Endothelial cell of umbilical vein (primary cell): ENCODE results near the gene ETS1. TPM values are rescaled to one million over a fixed set of nuclear protein-coding genes. Genes with fewer than 3 reads are reported as not detected.

Experiments used
- BruUV-seq: library from RNA; stranded (reverse); fragments of 400-500 nt; replicated peaks from 2 replicates; lab custom pipeline; 2021; lab: Mats Ljungman, UMichigan
- CTCF ChIA-PET: fragments of 300-600, 350-600 bp; sonication (Branson Sonifier 250); formaldehyde crosslinking; loops from one replicate; lab custom pipeline; 2021; ENCODE audit warnings: antibody characterized with exemption, inconsistent platforms; lab: Charles Lee
- POLR2A ChIA-PET: fragments of 300-600, 350-600 bp; sonication (Branson Sonifier 250); formaldehyde crosslinking; loops from one replicate; lab custom pipeline; 2021; ENCODE audit warnings: antibody characterized with exemption, inconsistent platforms; lab: Charles Lee
- DNase-seq: peaks from one replicate; pipeline ENCODE4 v3.0.0-alpha.2; 2011; ENCODE audit warnings: low read depth, low spot score
- FAIRE-seq: peaks from 2 replicates; lab custom pipeline; 2011; peaks lifted over from hg19 to GRCh38; lab: Jason Lieb, UNC
- H2AFZ ChIP-seq: 2 replicates; pipeline ENCODE4 v1.6.0; 2012; ENCODE audit warnings: low read depth, low read length, control low read depth, inconsistent platforms
- H3K27ac ChIP-seq: 2 replicates; pipeline ENCODE4 v1.5.1; 2011; ENCODE audit warnings: low read depth, mild to moderate bottlenecking, control low read depth, low read length, moderate library complexity; ENCODE audit not compliant: insufficient read depth
- H3K27me3 ChIP-seq, 2 experiments: 2 replicates each; pipeline versions ENCODE4 v1.6.0 to v1.6.1; 2011; ENCODE audit warnings: low read length in 2 of 2, mixed read lengths in 1 of 2; ENCODE audit not compliant: control insufficient read depth in 2 of 2, insufficient read depth in 2 of 2
- H3K36me3 ChIP-seq, 2 experiments: 2 replicates in 1 of 2; 3 replicates in 1 of 2; pipeline ENCODE4 v1.5.1; 2011; ENCODE audit warnings: low read length in 2 of 2, mild to moderate bottlenecking in 1 of 2, moderate library complexity in 1 of 2; ENCODE audit not compliant: control insufficient read depth in 2 of 2, insufficient read depth in 2 of 2; ENCODE audit errors: extremely low read depth in 1 of 2
- H3K4me1 ChIP-seq: 3 replicates; pipeline ENCODE4 v1.5.1; 2011; ENCODE audit warnings: mild to moderate bottlenecking, low read length; ENCODE audit not compliant: control insufficient read depth, insufficient read depth; ENCODE audit errors: extremely low read depth
- H3K4me2 ChIP-seq: 2 replicates; pipeline ENCODE4 v1.6.1; 2011; ENCODE audit warnings: low read length, control low read depth, mixed read lengths; ENCODE audit not compliant: insufficient read depth
- H3K4me3 ChIP-seq, 3 experiments: fragments of 200-600 bp in 1 of 3; sonication (generic), shearing (Covaris generic) in 1 of 3; replicated peaks in 1 of 3; 2 replicates each; pipeline ENCODE4 v1.5.1; 2011 to 2016; ENCODE audit warnings: control low read depth in 3 of 3, low read length in 3 of 3, mild to moderate bottlenecking in 2 of 3, inconsistent platforms in 1 of 3, low read depth in 1 of 3, moderate library complexity in 1 of 3; ENCODE audit not compliant: insufficient read depth in 1 of 3
- H3K79me2 ChIP-seq: 2 replicates; pipeline ENCODE4 v1.6.0; 2012; ENCODE audit warnings: low read length, inconsistent platforms; ENCODE audit not compliant: control insufficient read depth, insufficient read depth
- H3K9ac ChIP-seq: replicated peaks from 2 replicates; pipeline ENCODE3; 2011; ENCODE audit warnings: low read length, control low read depth; ENCODE audit not compliant: insufficient read depth; ENCODE audit errors: extremely low read depth
- H3K9me1 ChIP-seq: replicated peaks from 3 replicates; pipeline ENCODE4 v1.6.0; 2011; ENCODE audit warnings: mild to moderate bottlenecking, low read length; ENCODE audit not compliant: control insufficient read depth, insufficient read depth; ENCODE audit errors: extremely low read depth
- H3K9me3 ChIP-seq: replicated peaks from 2 replicates; pipeline ENCODE4 v1.5.1; 2012; ENCODE audit warnings: low read length, inconsistent platforms; ENCODE audit not compliant: control insufficient read depth, insufficient read depth
- H4K20me1 ChIP-seq: replicated peaks from 2 replicates; pipeline ENCODE3; 2011; ENCODE audit warnings: mild to moderate bottlenecking, low read length; ENCODE audit not compliant: control insufficient read depth, insufficient read depth; ENCODE audit errors: extremely low read depth
- EZH2 ChIP-seq: IDR thresholded peaks from 2 replicates; pipeline ENCODE4 v1.6.1; 2012; ENCODE audit warnings: borderline replicate concordance, low read depth, mild to moderate bottlenecking, moderate library complexity, low read length, inconsistent platforms; ENCODE audit not compliant: severe bottlenecking
- FOS ChIP-seq: IDR thresholded peaks from 2 replicates; pipeline ENCODE4 v1.6.1; 2011; ENCODE audit warnings: mild to moderate bottlenecking, low read length, moderate library complexity, borderline replicate concordance; ENCODE audit not compliant: insufficient read depth
- GATA2 ChIP-seq: IDR thresholded peaks from 2 replicates; pipeline ENCODE4 v1.7.0; 2011; ENCODE audit warnings: low read depth, mild to moderate bottlenecking, moderate library complexity, mixed read lengths, low read length; ENCODE audit not compliant: insufficient read length, insufficient read depth
- JUN ChIP-seq: IDR thresholded peaks from 2 replicates; pipeline ENCODE4 v1.6.1; 2011; ENCODE audit warnings: borderline replicate concordance, low read depth; ENCODE audit not compliant: insufficient read length, insufficient read depth
- MYC ChIP-seq: IDR thresholded peaks from one replicate; pipeline ENCODE4 v1.6.1; 2011; ENCODE audit warnings: mild to moderate bottlenecking, low read depth, low read length
- POLR2A ChIP-seq: IDR thresholded peaks from 2 replicates; pipeline ENCODE4 v1.6.1; 2012; ENCODE audit warnings: low read depth, mild to moderate bottlenecking, control low read depth, low read length
- POLR2AphosphoS5 ChIP-seq: IDR thresholded peaks from 2 replicates; pipeline ENCODE4 v1.6.1; 2012; ENCODE audit warnings: low read depth, mild to moderate bottlenecking, control low read depth, low read length, moderate library complexity; ENCODE audit not compliant: insufficient read depth
- dilution Hi-C: fragments of 300-500 bp; cut with MboI; formaldehyde crosslinking; loops from one replicate; pipeline ENCODE4 v1.15.0; 2019; ENCODE audit warnings: low sequenced_read_pairs; ENCODE audit not compliant: extremely low pct_ligation_motif_present
- intact Hi-C: fragments of 100-400 bp; cut with micrococcal nuclease; formaldehyde crosslinking; loops from one replicate; pipeline ENCODE4 v1.10.0; 2022
- polyA plus RNA-seq, 4 experiments: library from polyadenylated mRNA; depleted of rRNA in 3 of 4; stranded (reverse) in 3 of 4; unstranded in 1 of 4; fragments of >200 nt; gene quantifications; 2 replicates each; pipeline versions ENCODE4 v1.2.1 to v1.2.3, GENCODE V29; 2011 to 2012; ENCODE audit warnings: missing spikeins in 1 of 4
- total RNA-seq: library from RNA; stranded (reverse); gene quantifications from 2 replicates; pipeline ENCODE4 v1.2.3, GENCODE V29; 2021
- TF ChIP-seq, protein P1 (sequence below), 2 donors: IDR thresholded peaks; 1 replicate in 1 of 2; 2 replicates in 1 of 2; pipeline ENCODE4 v1.5.1; 2011; ENCODE audit warnings: low read length in 2 of 2, mild to moderate bottlenecking in 2 of 2, moderate library complexity in 2 of 2, control low read depth in 1 of 2, inconsistent platforms in 1 of 2, low read depth in 1 of 2; ENCODE audit not compliant: insufficient read depth in 1 of 2; ENCODE audit errors: extremely low read depth in 1 of 2
- TF ChIP-seq, protein P2 (sequence below): IDR thresholded peaks from 2 replicates; pipeline ENCODE4 v1.6.1; 2011; ENCODE audit not compliant: insufficient read depth, insufficient read length

The ETS1 gene
- total and polyA plus RNA-seq, 2 donors (not counting 3 experiments of a cell fraction or from before 2014, with no cell fraction given), result 34.2 to 115 TPM

DNA sequence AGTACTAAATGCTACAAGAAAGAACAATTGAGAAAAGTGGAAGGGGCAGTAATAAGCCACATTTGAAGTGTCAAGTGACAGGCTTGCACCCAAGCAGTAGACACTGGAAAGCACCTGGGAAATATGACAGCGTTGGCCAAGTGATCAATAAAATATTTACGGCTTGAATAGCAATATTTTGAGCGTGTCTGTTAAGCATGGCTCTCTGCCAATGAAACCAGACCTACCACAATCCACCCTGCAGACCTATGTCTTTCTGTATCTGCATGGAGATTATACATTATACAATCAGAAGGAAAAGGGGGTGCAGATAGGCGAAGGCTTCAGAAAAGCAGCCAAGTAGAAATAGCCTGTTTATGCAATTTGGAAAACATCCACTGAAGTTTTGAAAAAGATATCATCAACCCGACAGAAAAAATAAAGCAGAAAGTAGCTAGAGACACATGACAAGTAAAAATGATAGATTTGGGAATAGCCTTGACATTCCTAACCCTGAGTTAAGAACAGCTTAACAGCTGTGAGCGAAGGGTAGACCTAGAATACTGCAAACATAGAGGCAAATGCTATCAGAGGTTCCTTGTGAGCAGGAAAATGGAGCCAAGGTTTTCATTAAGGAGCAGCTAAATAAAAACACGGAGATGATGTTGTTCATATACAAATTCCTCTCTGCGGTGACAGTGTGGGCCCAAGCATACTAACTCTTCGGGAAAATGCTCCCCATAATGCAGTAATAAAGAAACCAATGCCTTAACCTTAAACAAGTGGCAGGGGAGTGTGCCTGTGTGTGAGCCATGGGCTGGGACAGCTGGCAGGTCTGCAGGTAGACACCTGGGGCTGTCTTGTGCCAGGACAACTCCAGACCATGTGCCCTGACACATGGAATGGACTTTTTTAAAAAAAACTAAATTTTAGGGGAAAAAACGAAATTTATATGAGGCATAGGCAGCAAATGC lies 71.3 kb downstream of the ETS1 start:
- H4K20me1 ChIP-seq, result peaks cover 3% of the 10 kb centered on the region
- BruUV-seq, result no TSS peak

More for the DNA sequence above, 71.3 kb downstream of the ETS1 start:
- H2AFZ ChIP-seq, result no peak overlapping the region
- ChIA-PET POLR2A (interaction anchor here (0.7 kb wide), 1 partner anchor 170 kb away, joined by 5 read pairs; no protein-coding TSS in a partner anchor), CTCF (interaction anchor here (1.8 kb wide), 1 partner anchor 115 kb away, joined by 6 read pairs; no protein-coding TSS in a partner anchor)
- H3K27me3 ChIP-seq, result no peaks in the 10 kb centered on the region
- peaks cover 40% of the 10 kb centered on the region for H3K4me1 ChIP-seq
- H3K9me3 ChIP-seq, result no peaks in the 10 kb centered on the region
- intact Hi-C loops (no loop called here), dilution Hi-C loops (no loop called here)
- FAIRE-seq (no peak), DNase-seq (no peak)
- no peak overlapping the region for H3K4me3 ChIP-seq
- TF ChIP-seq JUN (no peak), POLR2A (no peak), FOS (no peak), POLR2AphosphoS5 (no peak), EZH2 (no peak), GATA2 (no peak), MYC (no peak)
- TF ChIP-seq, protein P1, sequence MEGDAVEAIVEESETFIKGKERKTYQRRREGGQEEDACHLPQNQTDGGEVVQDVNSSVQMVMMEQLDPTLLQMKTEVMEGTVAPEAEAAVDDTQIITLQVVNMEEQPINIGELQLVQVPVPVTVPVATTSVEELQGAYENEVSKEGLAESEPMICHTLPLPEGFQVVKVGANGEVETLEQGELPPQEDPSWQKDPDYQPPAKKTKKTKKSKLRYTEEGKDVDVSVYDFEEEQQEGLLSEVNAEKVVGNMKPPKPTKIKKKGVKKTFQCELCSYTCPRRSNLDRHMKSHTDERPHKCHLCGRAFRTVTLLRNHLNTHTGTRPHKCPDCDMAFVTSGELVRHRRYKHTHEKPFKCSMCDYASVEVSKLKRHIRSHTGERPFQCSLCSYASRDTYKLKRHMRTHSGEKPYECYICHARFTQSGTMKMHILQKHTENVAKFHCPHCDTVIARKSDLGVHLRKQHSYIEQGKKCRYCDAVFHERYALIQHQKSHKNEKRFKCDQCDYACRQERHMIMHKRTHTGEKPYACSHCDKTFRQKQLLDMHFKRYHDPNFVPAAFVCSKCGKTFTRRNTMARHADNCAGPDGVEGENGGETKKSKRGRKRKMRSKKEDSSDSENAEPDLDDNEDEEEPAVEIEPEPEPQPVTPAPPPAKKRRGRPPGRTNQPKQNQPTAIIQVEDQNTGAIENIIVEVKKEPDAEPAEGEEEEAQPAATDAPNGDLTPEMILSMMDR (IDR thresholded peaks at IDR 0.05; ENCODE audit: extremely low read depth in 1 of 2, insufficient read depth in 1 of 2, low read depth in 1 of 2, low read length in 2 of 2), result no peak
- TF ChIP-seq, protein P2, sequence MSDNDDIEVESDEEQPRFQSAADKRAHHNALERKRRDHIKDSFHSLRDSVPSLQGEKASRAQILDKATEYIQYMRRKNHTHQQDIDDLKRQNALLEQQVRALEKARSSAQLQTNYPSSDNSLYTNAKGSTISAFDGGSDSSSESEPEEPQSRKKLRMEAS, result no peak
- H3K9me1 ChIP-seq, result no peaks in the 10 kb centered on the region
- no peak overlapping the region for H3K9ac ChIP-seq
- H3K36me3 ChIP-seq, result peaks cover 0 to 7% of the 10 kb centered on the region in 2 experiments
- H3K27ac ChIP-seq, result no peak overlapping the region
- H3K4me2 ChIP-seq, result no peak overlapping the region
- peaks cover 100% of the 10 kb centered on the region for H3K79me2 ChIP-seq
